ENCODE data around the gene CLDND1.

GRCh38 chr3:98556164-98557130 lies 33.7 kb upstream of the CLDND1 start:
- TF ChIP-seq CTCF (IDR thresholded peaks at IDR 0.05) = no peak
- TF ChIP-seq ZFX (IDR thresholded peaks at IDR 0.05; ENCODE audit: borderline replicate concordance) = no peak

Measured in 22Rv1 (cell line).